ENCODE measurements around the gene ENTPD5.

GRCh38 chr14:74064883-74065282 lies 45.8 kb upstream of the ENTPD5 start:
- TF ChIP-seq FOXA1 (IDR thresholded peaks at IDR 0.05) (no peak), ARNT (IDR thresholded peaks at IDR 0.05) (no peak), SUZ12 (IDR thresholded peaks at IDR 0.05) (no peak), ELF4 (IDR thresholded peaks at IDR 0.05) (no peak), SP1 (IDR thresholded peaks at IDR 0.05) (no peak)

Data from HEK293T (cell line).